22Rv1 (cell line): ENCODE data around the gene ZFP2.

Experiments
- H3K27ac ChIP-seq: fragments of 450-650 bp; 2 replicates; pipeline ENCODE4 v1.5.1; 2017
- ZFX ChIP-seq: fragments of 450-650 bp; IDR thresholded peaks from 2 replicates; pipeline ENCODE4 v1.6.1; 2017; ENCODE audit warnings: antibody characterized with exemption, borderline replicate concordance
- TF ChIP-seq, protein P1 (sequence below): fragments of 450-650 bp; IDR thresholded peaks from 2 replicates; pipeline ENCODE4 v1.5.1; 2017; ENCODE audit warnings: mild to moderate bottlenecking

ZFP2 gene

DNA sequence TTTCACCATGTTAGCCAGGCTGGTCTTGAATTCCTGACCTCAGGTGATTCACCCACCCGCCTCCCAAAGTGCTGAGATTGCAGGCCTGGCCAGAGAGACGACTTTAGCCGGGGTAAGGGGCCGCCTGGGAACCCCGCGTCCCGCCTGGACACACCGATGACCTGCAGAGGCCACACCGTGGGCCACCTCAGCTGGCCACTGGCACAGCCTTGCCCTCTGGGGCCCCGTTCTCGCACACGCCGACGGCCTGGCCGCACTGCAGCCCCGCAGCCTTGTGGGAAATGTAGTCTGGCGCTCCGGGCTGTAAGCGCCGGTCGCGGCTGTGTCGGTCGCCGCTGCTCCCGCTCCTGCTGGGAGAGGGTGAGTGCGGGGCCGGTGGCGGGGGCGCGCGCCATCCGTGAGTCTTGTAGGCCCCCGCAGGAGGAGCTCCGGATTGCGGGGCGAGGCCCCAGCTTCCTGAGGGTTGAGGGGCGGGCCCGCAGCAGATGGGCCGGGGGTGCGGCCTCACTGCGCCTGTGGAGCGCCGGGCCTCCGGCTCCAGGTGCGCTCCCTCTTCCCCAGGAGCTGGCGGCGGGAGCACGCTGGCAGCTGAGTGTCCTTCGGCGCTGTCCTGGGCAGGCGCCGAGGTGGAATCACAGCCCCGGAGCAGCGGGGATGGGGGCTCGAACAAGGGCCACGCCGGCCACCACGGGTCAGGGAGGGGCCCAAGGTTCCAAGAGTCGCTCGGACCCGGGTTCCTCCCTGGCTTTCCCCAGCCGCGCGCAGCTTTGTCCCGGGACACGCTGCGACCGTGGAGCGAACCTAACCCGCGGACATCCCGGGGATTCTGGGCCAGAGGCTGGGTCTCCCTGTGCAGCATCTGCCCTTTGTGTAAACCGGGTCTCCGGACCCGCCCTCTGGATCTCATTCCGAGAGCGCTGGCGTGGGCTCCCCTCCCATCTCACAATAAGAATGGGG is at the start of gene ZFP2:
ZFP2 (plus strand) TSS at position 299 of the 957 bp plus-strand sequence. CDS start 35,401 bp downstream, outside the sequence.
- TF ChIP-seq ZFX = no peak
- TF ChIP-seq, protein P1, sequence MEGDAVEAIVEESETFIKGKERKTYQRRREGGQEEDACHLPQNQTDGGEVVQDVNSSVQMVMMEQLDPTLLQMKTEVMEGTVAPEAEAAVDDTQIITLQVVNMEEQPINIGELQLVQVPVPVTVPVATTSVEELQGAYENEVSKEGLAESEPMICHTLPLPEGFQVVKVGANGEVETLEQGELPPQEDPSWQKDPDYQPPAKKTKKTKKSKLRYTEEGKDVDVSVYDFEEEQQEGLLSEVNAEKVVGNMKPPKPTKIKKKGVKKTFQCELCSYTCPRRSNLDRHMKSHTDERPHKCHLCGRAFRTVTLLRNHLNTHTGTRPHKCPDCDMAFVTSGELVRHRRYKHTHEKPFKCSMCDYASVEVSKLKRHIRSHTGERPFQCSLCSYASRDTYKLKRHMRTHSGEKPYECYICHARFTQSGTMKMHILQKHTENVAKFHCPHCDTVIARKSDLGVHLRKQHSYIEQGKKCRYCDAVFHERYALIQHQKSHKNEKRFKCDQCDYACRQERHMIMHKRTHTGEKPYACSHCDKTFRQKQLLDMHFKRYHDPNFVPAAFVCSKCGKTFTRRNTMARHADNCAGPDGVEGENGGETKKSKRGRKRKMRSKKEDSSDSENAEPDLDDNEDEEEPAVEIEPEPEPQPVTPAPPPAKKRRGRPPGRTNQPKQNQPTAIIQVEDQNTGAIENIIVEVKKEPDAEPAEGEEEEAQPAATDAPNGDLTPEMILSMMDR = no peak
- 0 out of 2 replicates have a peak within 1 kb of the TSS, but pooled peaks have one; percentile 8 for H3K27ac ChIP-seq

DNA sequence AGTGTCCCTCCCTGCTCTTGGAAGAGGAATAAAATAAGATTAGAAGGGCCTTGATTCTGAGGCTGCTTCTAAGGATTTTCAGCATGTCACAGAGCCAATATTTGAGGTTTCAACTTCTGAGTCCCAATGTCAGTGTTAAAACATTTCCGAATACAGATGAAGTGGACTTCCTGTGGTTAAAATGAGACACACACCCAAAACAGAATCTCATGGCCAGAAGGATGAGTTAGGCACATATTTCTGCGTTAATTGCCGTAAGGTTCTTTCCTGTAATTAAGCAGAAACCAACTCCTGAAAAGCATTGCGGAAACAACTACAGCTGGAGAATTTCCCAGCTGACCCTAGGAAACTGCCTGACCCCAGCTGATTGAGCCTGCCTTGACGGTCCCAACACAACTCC is 46.4 kb upstream of the ZFP2 start:
- H3K27ac ChIP-seq = no peak overlapping the region
- TF ChIP-seq, protein P1 = no peak
- no peak for TF ChIP-seq ZFX

- no peak overlapping the region for H3K27ac ChIP-seq
- TF ChIP-seq ZFX = no peak
- TF ChIP-seq, protein P1 = no peak
These were observed 43.8 kb upstream of the ZFP2 start for GRCh38 chr5:178851951-178852350.

DNA sequence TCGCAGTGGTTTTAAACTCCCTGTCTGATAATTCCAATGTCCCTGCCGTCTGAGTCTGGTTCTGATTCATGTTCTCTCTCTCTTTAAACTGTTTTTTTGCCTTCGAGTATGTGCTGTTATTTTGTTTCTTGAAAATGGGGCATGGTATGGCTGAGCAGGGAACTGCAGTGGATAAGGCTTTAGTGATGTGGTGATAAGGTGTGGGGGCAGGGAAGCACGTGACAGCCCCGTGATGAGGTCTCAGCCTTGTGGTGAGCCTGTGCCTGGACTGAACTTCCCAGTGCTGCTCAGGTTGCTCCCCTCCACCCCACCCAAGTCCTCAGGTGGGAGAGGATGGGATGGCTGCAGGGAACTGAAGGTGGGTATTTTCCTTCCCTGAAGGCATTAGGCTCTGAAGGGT is 41.4 kb upstream of the ZFP2 start:
- no peak overlapping the region for H3K27ac ChIP-seq
- TF ChIP-seq ZFX = no peak
- TF ChIP-seq, protein P1 = no peak

GRCh38 chr5:178859625-178860521 is 35.8 kb upstream of the ZFP2 start, which contains the start of gene ZNF354B:
Gene ZNF354B, plus strand, starts transcription at chr5:178859953. Its CDS starts 1,095 bp downstream, at chr5:178861048.
- peak within 1 kb of the TSS; percentile 70 for H3K27ac ChIP-seq
- TF ChIP-seq ZFX = no peak
- TF ChIP-seq, protein P1 = no peak

DNA sequence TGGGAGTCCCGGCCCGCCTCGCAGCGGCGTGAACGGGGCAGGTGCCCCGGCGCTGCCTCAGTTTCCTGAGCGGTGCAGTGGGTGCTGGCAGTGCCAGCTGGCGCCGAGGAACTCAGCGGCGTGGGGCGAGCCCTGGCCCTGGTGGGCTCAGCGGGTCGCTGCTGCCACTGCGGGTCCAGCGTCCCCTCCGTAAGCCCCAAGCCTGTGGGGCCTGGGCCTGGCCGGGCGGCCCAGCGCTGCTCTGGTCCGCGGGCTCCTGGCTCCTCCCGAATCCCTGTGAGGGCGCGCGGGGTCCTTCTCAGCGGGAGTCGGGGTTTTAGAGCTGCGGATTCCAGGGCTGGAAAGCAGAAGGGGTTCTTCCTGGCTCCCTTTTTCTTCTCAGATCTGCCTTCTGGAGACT is 35.1 kb upstream of the ZFP2 start:
- peak overlapping the region; percentile 70; the same call in 1 of the 2 replicates for H3K27ac ChIP-seq

GRCh38 chr5:178861627-178862026 is 34.1 kb upstream of the ZFP2 start:
- H3K27ac ChIP-seq = no peak overlapping the region

More at GRCh38 chr5:178861627-178862026, 34.1 kb upstream of the ZFP2 start:
- TF ChIP-seq, protein P1 = no peak
- TF ChIP-seq ZFX = no peak
